ENCODE results near the gene FBXO34. TPM values are rescaled to one million over a fixed set of nuclear protein-coding genes. Genes with fewer than 3 reads are reported as not detected.

Gene FBXO34
- total RNA-seq, 1 experiment from 2014 or later, result 12.0 TPM

- ChIA-PET CTCF (interaction anchor here (0.7 to 4.6 kb wide), 3 partner anchors 16 to 80 kb away, joined by 3 to 21 read pairs (median 4); partner anchors contain the start of gene FBXO34), POLR2A (interaction anchor here (1.7 kb wide), 1 partner anchor 79 kb away, joined by 6 read pairs; no protein-coding TSS in a partner anchor)
- Mint-ChIP-seq H3K36me3 (ENCODE audit: insufficient read depth, unreplicated experiment) (peaks cover 13% of the 10 kb centered on the region), H3K27ac (ENCODE audit: low read depth, unreplicated experiment) (no peak overlapping the region), H3K9me3 (ENCODE audit: unreplicated experiment) (no peaks in the 10 kb centered on the region), H3K4me3 (ENCODE audit: unreplicated experiment) (no peak overlapping the region), H3K4me1 (ENCODE audit: insufficient read depth, unreplicated experiment) (no peaks in the 10 kb centered on the region), H3K27me3 (ENCODE audit: insufficient read depth, unreplicated experiment) (no peaks in the 10 kb centered on the region)
- no TSS peak for BruUV-seq (replicated peaks)
- intact Hi-C loops (cut with micrococcal nuclease), result no loop called here
- TF ChIP-seq CTCF (IDR thresholded peaks at IDR 0.05; ENCODE audit: unreplicated experiment), result no peak
- DNase-seq (ENCODE audit: unreplicated experiment), result no peak
Observed at GRCh38 chr14:55351111-55351510, 79.9 kb downstream of the FBXO34 start.

- CTCF ChIA-PET, result interaction anchor here (0.7 to 4.6 kb wide), 2 partner anchors 81 to 102 kb away, joined by 4 to 21 read pairs; partner anchors contain the start of gene FBXO34
- Mint-ChIP-seq H3K27me3 (ENCODE audit: insufficient read depth, unreplicated experiment) (no peaks in the 10 kb centered on the region), H3K27ac (ENCODE audit: low read depth, unreplicated experiment) (no peak overlapping the region), H3K9me3 (ENCODE audit: unreplicated experiment) (no peaks in the 10 kb centered on the region), H3K4me3 (ENCODE audit: unreplicated experiment) (no peak overlapping the region), H3K4me1 (ENCODE audit: insufficient read depth, unreplicated experiment) (no peaks in the 10 kb centered on the region), H3K36me3 (ENCODE audit: insufficient read depth, unreplicated experiment) (peaks cover 13% of the 10 kb centered on the region)
- POLR2A ChIA-PET, result interaction anchor here (0.6 to 1.2 kb wide), 2 partner anchors 10 to 79 kb away, joined by 3 to 4 read pairs; no protein-coding TSS in a partner anchor
- intact Hi-C loops (cut with micrococcal nuclease), result no loop called here
- no peak for DNase-seq (ENCODE audit: unreplicated experiment)
- no peak for TF ChIP-seq CTCF (IDR thresholded peaks at IDR 0.05; ENCODE audit: unreplicated experiment)
- no TSS peak for BruUV-seq (replicated peaks)
Observed at GRCh38 chr14:55352201-55352600, 81.0 kb downstream of the FBXO34 start.

- no peak for TF ChIP-seq CTCF (IDR thresholded peaks at IDR 0.05; ENCODE audit: unreplicated experiment)
- ChIA-PET POLR2A (interaction anchor here (0.6 to 1.8 kb wide), 9 partner anchors 11 to 173 kb away, joined by 3 to 9 read pairs (median 5); partner anchors contain the start of gene ATG14), CTCF (interaction anchor here (0.6 to 3.7 kb wide), 29 partner anchors 8 to 296 kb away, joined by 3 to 36 read pairs (median 5); partner anchors contain the start of gene FBXO34)
- Mint-ChIP-seq H3K9me3 (ENCODE audit: unreplicated experiment) (no peaks in the 10 kb centered on the region), H3K4me3 (ENCODE audit: unreplicated experiment) (no peak overlapping the region), H3K36me3 (ENCODE audit: insufficient read depth, unreplicated experiment) (peaks cover 13% of the 10 kb centered on the region), H3K27me3 (ENCODE audit: insufficient read depth, unreplicated experiment) (no peaks in the 10 kb centered on the region), H3K27ac (ENCODE audit: low read depth, unreplicated experiment) (peak overlapping the region; percentile 33), H3K4me1 (ENCODE audit: insufficient read depth, unreplicated experiment) (no peaks in the 10 kb centered on the region)
- BruUV-seq (replicated peaks), result no TSS peak
- intact Hi-C loops (cut with micrococcal nuclease), result loop anchor here (1.0 to 2.0 kb wide), 4 partner anchors 77 to 141 kb away; partner anchors contain the start of gene FBXO34
- DNase-seq (ENCODE audit: unreplicated experiment), result no peak
Observed at GRCh38 chr14:55353686-55354467, 82.7 kb downstream of the FBXO34 start.

- intact Hi-C loops (cut with micrococcal nuclease), result loop anchor here (1.0 to 2.0 kb wide), 4 partner anchors 76 to 141 kb away; partner anchors contain the start of gene FBXO34
- TF ChIP-seq CTCF (IDR thresholded peaks at IDR 0.05; ENCODE audit: unreplicated experiment), result peak; percentile 58
- H3K36me3 Mint-ChIP-seq (ENCODE audit: insufficient read depth, unreplicated experiment), result peaks cover 13% of the 10 kb centered on the region
- ChIA-PET POLR2A (interaction anchor here (1.1 to 1.8 kb wide), 8 partner anchors 10 to 162 kb away, joined by 3 to 9 read pairs (median 6); partner anchors contain the start of gene ATG14), CTCF (interaction anchor here (0.6 to 3.7 kb wide), 30 partner anchors 8 to 297 kb away, joined by 3 to 36 read pairs (median 5); partner anchors contain the start of gene FBXO34)
- no peaks in the 10 kb centered on the region for H3K4me1 Mint-ChIP-seq (ENCODE audit: insufficient read depth, unreplicated experiment)
- no peak overlapping the region for H3K4me3 Mint-ChIP-seq (ENCODE audit: unreplicated experiment)
- no TSS peak for BruUV-seq (replicated peaks)
- H3K27me3 Mint-ChIP-seq (ENCODE audit: insufficient read depth, unreplicated experiment), result no peaks in the 10 kb centered on the region
- peak; percentile 55 for DNase-seq (ENCODE audit: unreplicated experiment)
- no peaks in the 10 kb centered on the region for H3K9me3 Mint-ChIP-seq (ENCODE audit: unreplicated experiment)
- no peak overlapping the region for H3K27ac Mint-ChIP-seq (ENCODE audit: low read depth, unreplicated experiment)
Observed at GRCh38 chr14:55354500-55354899, 83.3 kb downstream of the FBXO34 start.

Data from MCF 10A (cell line).